UCSD-AML1 (cell line): Measurements from ENCODE around the gene OR14C36.
"Not testable (repeated sequence)": the region's sequence is repeated elsewhere in the genome, so short reads cannot be mapped to it uniquely, and the experiment has no call there.

Experiments used
- DNase-seq: peaks from one replicate; lab custom pipeline; 2025; ENCODE audit not compliant: unreplicated experiment; lab: John Stamatoyannopoulos, UW

The OR14C36 gene

GRCh38 chr1:248348475-248348874 lies at the start of gene OR14C36:
Gene OR14C36 (plus strand): TSS chr1:248348775. CDS start chr1:248348775, 0 bp downstream.
- no peak for DNase-seq

- no peak for DNase-seq
These were observed 45.3 kb upstream of the OR14C36 start, which contains the start of gene OR2T12 for GRCh38 chr1:248303324-248303723. Gene OR2T12 (minus strand): TSS chr1:248303424. CDS start chr1:248295578, 7,846 bp downstream.

- not testable (repeated sequence) for DNase-seq
These were observed 42.9 kb upstream of the OR14C36 start for GRCh38 chr1:248305672-248306071.

- no peak for DNase-seq
These were observed 42.5 kb upstream of the OR14C36 start for GRCh38 chr1:248306103-248306502.

GRCh38 chr1:248306740-248307139 lies 41.8 kb upstream of the OR14C36 start:
- DNase-seq, result not testable (repeated sequence)

GRCh38 chr1:248316796-248317195 lies 31.8 kb upstream of the OR14C36 start:
- DNase-seq, result no peak

- DNase-seq, result no peak
These were observed 24.1 kb upstream of the OR14C36 start, which contains the start of gene OR2M7 for GRCh38 chr1:248324468-248324867. Gene OR2M7 (minus strand): TSS chr1:248324568. CDS start chr1:248324568, 0 bp downstream.

GRCh38 chr1:248343451-248343850 lies 5.1 kb upstream of the OR14C36 start:
- no peak for DNase-seq

GRCh38 chr1:248359415-248359814 lies 10.8 kb downstream of the OR14C36 start:
- DNase-seq, result no peak

- no peak for DNase-seq
These were observed 12.6 kb downstream of the OR14C36 start, which contains the start of gene OR2T4 for GRCh38 chr1:248361121-248361715. Gene OR2T4 (plus strand): TSS chr1:248361665. CDS start chr1:248361665, 0 bp downstream.

GRCh38 chr1:248366609-248367008 lies 18.0 kb downstream of the OR14C36 start:
- no peak for DNase-seq

- DNase-seq, result no peak
These were observed 23.8 kb downstream of the OR14C36 start for GRCh38 chr1:248372394-248372793.

GRCh38 chr1:248373761-248374160 lies 25.2 kb downstream of the OR14C36 start:
- no peak for DNase-seq

- no peak for DNase-seq
These were observed 26.9 kb downstream of the OR14C36 start, which contains the start of gene OR2T6 for GRCh38 chr1:248375446-248375845. Gene OR2T6 (plus strand): TSS chr1:248375746. CDS start chr1:248387609, 11,863 bp downstream.

GRCh38 chr1:248376916-248377315 lies 28.3 kb downstream of the OR14C36 start:
- DNase-seq, result no peak

- DNase-seq, result no peak
These were observed 32.3 kb downstream of the OR14C36 start for GRCh38 chr1:248380854-248381253.

- no peak for DNase-seq
These were observed 39.9 kb downstream of the OR14C36 start for GRCh38 chr1:248388426-248388825.

- DNase-seq, result no peak
These were observed 44.5 kb downstream of the OR14C36 start for GRCh38 chr1:248393050-248393449.
